Vagina (tissue), 2 donors: ENCODE measurements around the gene MON1B.

Source experiments
- POLR2A ChIP-seq, 2 donors: fragments of 450-650 bp; IDR thresholded peaks; one replicate each; pipeline ENCODE4 v1.6.1; 2017; ENCODE audit warnings: antibody characterized with exemption in 2 of 2, mild to moderate bottlenecking in 2 of 2, moderate library complexity in 2 of 2
- POLR2AphosphoS5 ChIP-seq, 2 donors: sonication (generic); formaldehyde crosslinking; IDR thresholded peaks; one replicate each; pipeline ENCODE4 v1.9.0; 2017; ENCODE audit warnings: antibody characterized with exemption in 2 of 2, mild to moderate bottlenecking in 2 of 2, low read depth in 1 of 2; ENCODE audit not compliant: insufficient read depth in 1 of 2
- TF ChIP-seq, protein P1 (sequence below), 3 experiments: fragments of 450-650 bp in 2 of 3; fragments of 200-600 bp in 1 of 3; sonication (generic) in 1 of 3; IDR thresholded peaks; one replicate each; pipeline ENCODE4 v1.5.1; 2017 to 2019; ENCODE audit warnings: antibody characterized with exemption in 3 of 3, mild to moderate bottlenecking in 2 of 3, moderate library complexity in 2 of 3

DNA sequence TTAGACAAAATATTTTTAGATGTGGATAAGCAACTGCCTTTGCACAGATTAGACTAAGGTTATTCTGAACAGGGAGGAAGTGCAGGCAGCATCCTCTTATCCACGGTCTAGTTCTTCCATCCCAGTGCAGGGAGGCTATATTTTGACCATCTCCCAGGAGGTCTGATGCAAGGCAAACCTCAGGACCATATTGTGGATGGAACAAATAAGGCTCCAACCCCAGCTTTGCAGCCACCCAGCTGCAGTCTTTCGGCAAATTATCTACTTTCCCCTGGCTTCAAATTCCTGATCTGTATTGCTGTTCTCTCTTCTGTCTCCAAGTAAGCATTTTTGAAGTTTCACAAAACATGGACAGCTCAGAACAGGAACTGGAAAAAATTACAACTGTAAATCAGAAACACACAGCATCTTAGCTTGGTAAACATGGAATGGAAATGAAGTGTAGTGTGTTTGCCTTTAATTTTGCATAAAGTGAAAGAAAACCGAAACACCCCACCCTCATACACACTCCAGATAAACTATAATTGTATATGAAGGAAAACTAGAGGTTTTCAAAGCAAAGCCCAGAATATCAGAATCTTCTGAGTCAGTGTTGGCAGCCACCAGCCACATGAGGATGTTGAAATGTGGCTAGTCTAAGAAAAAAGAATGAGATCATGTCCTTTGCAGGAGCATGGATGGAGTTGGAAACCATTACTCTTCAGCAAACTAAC is 33.5 kb upstream of the MON1B start:
- TF ChIP-seq POLR2A (IDR thresholded peaks at IDR 0.05), result no peak
- TF ChIP-seq POLR2AphosphoS5 (IDR thresholded peaks at IDR 0.05; ENCODE audit: insufficient read depth in 1 of 2, low read depth in 1 of 2), result no peak
- TF ChIP-seq, protein P1, sequence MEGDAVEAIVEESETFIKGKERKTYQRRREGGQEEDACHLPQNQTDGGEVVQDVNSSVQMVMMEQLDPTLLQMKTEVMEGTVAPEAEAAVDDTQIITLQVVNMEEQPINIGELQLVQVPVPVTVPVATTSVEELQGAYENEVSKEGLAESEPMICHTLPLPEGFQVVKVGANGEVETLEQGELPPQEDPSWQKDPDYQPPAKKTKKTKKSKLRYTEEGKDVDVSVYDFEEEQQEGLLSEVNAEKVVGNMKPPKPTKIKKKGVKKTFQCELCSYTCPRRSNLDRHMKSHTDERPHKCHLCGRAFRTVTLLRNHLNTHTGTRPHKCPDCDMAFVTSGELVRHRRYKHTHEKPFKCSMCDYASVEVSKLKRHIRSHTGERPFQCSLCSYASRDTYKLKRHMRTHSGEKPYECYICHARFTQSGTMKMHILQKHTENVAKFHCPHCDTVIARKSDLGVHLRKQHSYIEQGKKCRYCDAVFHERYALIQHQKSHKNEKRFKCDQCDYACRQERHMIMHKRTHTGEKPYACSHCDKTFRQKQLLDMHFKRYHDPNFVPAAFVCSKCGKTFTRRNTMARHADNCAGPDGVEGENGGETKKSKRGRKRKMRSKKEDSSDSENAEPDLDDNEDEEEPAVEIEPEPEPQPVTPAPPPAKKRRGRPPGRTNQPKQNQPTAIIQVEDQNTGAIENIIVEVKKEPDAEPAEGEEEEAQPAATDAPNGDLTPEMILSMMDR (IDR thresholded peaks at IDR 0.05), result no peak
